ENCODE measurements around the gene CLC.

DNA sequence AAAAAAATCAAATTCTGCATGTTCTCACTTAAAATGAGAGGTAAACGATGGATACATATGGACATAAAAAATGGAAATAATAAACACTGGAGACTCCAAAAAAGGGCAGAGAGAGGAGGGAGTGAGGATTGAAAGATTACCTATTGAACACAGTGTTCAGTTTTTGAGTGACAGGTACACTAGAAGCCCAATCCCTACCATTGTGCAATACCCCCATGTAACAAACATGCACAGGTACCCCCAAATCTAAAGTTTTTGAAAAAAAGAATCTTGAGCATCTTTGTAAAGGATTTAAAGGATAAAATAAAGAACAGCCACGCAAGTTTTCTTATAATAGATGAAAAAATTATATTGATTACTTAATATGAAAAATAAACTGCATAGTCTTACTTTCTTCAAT lies 16.7 kb upstream of the CLC start:
- TF ChIP-seq GATA3 (IDR thresholded peaks at IDR 0.05; ENCODE audit: low read depth, low read length) (no peak), GATA2 (IDR thresholded peaks at IDR 0.05; ENCODE audit: low read depth, low read length) (no peak)

Measured in SH-SY5Y (cell line).